ENCODE results near the gene HTD2. TPM values are rescaled to one million over a fixed set of nuclear protein-coding genes. Genes with fewer than 3 reads are reported as not detected.

The HTD2 gene
- polyA plus RNA-seq, 1 of the 3 experiments (the other 2 are of a cell fraction), result 3.0 TPM

GRCh38 chr3:58321791-58322190, 15.5 kb downstream of the HTD2 start (continued):
- no peak for TF ChIP-seq USF2 (IDR thresholded peaks at IDR 0.05; ENCODE audit: borderline replicate concordance, low read depth, low read length)
- no peak for TF ChIP-seq MEF2A (IDR thresholded peaks at IDR 0.05; ENCODE audit: borderline replicate concordance, low read depth)
- no peak for TF ChIP-seq REST (IDR thresholded peaks at IDR 0.05; ENCODE audit: low read depth, low read length)
- TF ChIP-seq, protein P1, sequence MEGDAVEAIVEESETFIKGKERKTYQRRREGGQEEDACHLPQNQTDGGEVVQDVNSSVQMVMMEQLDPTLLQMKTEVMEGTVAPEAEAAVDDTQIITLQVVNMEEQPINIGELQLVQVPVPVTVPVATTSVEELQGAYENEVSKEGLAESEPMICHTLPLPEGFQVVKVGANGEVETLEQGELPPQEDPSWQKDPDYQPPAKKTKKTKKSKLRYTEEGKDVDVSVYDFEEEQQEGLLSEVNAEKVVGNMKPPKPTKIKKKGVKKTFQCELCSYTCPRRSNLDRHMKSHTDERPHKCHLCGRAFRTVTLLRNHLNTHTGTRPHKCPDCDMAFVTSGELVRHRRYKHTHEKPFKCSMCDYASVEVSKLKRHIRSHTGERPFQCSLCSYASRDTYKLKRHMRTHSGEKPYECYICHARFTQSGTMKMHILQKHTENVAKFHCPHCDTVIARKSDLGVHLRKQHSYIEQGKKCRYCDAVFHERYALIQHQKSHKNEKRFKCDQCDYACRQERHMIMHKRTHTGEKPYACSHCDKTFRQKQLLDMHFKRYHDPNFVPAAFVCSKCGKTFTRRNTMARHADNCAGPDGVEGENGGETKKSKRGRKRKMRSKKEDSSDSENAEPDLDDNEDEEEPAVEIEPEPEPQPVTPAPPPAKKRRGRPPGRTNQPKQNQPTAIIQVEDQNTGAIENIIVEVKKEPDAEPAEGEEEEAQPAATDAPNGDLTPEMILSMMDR (IDR thresholded peaks at IDR 0.05), result no peak
- TF ChIP-seq CHD2 (IDR thresholded peaks at IDR 0.05; ENCODE audit: low read length, partially characterized antibody), result no peak
- TF ChIP-seq IRF3 (IDR thresholded peaks at IDR 0.05; ENCODE audit: low read depth, low read length), result no peak

GRCh38 chr3:58322793-58323192, 16.5 kb downstream of the HTD2 start:
- Histone ChIP-seq H3K9me2 (no peaks in the 10 kb centered on the region), H3F3A (replicated peaks; ENCODE audit: insufficient read depth) (peaks cover 22% of the 10 kb centered on the region), H3K4me3 (ENCODE audit: low read depth in 2 of 2, low read length in 1 of 2) (no peak overlapping the region), H3K4me2 (no peak overlapping the region), H3K4me1 (ENCODE audit: control insufficient read depth in 1 of 2, insufficient read depth in 2 of 2, low read depth in 1 of 2, low read length in 1 of 2) (peaks cover 0 to 8% of the 10 kb centered on the region in 2 experiments; a peak in 1 of 4 replicates), H3K36me3 (replicated peaks in 1 of 2; ENCODE audit: control insufficient read depth in 1 of 2, insufficient read depth in 2 of 2, low read length in 1 of 2) (peaks cover 16% of the 10 kb centered on the region in 2 experiments), H3K79me2 (ENCODE audit: insufficient read depth) (no peaks in the 10 kb centered on the region), H2AFZ (ENCODE audit: low read depth) (no peak overlapping the region), H4K20me1 (ENCODE audit: insufficient read depth) (no peaks in the 10 kb centered on the region), H3K9me3 (no peaks in the 10 kb centered on the region), H3K9ac (no peak overlapping the region), H3K27me3 (ENCODE audit: insufficient read depth) (no peaks in the 10 kb centered on the region), H3K27ac (ENCODE audit: low read depth in 2 of 2, low read length in 1 of 2) (no peak overlapping the region)
- POLR2A ChIA-PET, result interaction anchor here (0.6 kb wide), 1 partner anchor 82 kb away, joined by 4 read pairs; no protein-coding TSS in a partner anchor
- WGBS (ENCODE audit: low lambda C conversion rate), result 82% methylated on average over 1 of the region's 1 CpG
- DNase-seq, result no peak
- CTCF ChIA-PET, result interaction anchor here (1.2 to 3.0 kb wide), 5 partner anchors 15 to 106 kb away, joined by 3 to 25 read pairs (median 6); partner anchors contain the start of genes HTD2 and RPP14
- TF ChIP-seq REST (IDR thresholded peaks at IDR 0.05; ENCODE audit: low read depth, low read length) (no peak), RFX5 (IDR thresholded peaks at IDR 0.05; ENCODE audit: low read length) (no peak), CHD2 (IDR thresholded peaks at IDR 0.05; ENCODE audit: low read length, partially characterized antibody) (no peak), IRF3 (IDR thresholded peaks at IDR 0.05; ENCODE audit: low read depth, low read length) (no peak), TEAD4 (IDR thresholded peaks at IDR 0.05; ENCODE audit: borderline replicate concordance, insufficient read depth) (no peak), POLR2AphosphoS5 (IDR thresholded peaks at IDR 0.05; ENCODE audit: low read depth, low read length) (no peak), MXI1 (IDR thresholded peaks at IDR 0.05; ENCODE audit: low read depth, low read length) (no peak), TCF12 (IDR thresholded peaks at IDR 0.05) (no peak), TAF1 (IDR thresholded peaks at IDR 0.05; ENCODE audit: borderline replicate concordance, low read depth, low read length) (no peak), GABPA (IDR thresholded peaks at IDR 0.05; ENCODE audit: low read depth) (no peak), YY1 (IDR thresholded peaks at IDR 0.05; ENCODE audit: low read depth) (no peak), JUND (IDR thresholded peaks at IDR 0.05) (no peak), RXRA (IDR thresholded peaks at IDR 0.05; ENCODE audit: borderline replicate concordance, low read depth) (no peak), FOXM1 (IDR thresholded peaks at IDR 0.05; ENCODE audit: low read depth) (no peak)
- TF ChIP-seq, protein P2, sequence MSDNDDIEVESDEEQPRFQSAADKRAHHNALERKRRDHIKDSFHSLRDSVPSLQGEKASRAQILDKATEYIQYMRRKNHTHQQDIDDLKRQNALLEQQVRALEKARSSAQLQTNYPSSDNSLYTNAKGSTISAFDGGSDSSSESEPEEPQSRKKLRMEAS (IDR thresholded peaks at IDR 0.05; ENCODE audit: low read depth), result no peak
